ENCODE measurements around the gene CMSS1.
A peak's percentile ranks its signal among the peaks of the same experiment; 100 is the strongest.
"Not testable (repeated sequence)": the region's sequence is repeated elsewhere in the genome, so short reads cannot be mapped to it uniquely, and the experiment has no call there.

Gene CMSS1

GRCh38 chr3:100209169-100209568 is 391.5 kb downstream of the CMSS1 start:
- DNase-seq = no peak

GRCh38 chr3:100209948-100210771 is 392.5 kb downstream of the CMSS1 start:
- DNase-seq = peak; percentile 50

- DNase-seq = no peak
Measured at GRCh38 chr3:100210772-100211135, 393.1 kb downstream of the CMSS1 start.

GRCh38 chr3:100213891-100214573 is 396.4 kb downstream of the CMSS1 start:
- DNase-seq = no peak

- no peak for DNase-seq
Measured at GRCh38 chr3:100214574-100214964, 396.9 kb downstream of the CMSS1 start.

- DNase-seq = no peak
Measured at GRCh38 chr3:100216713-100217112, 399.1 kb downstream of the CMSS1 start.

- no peak for DNase-seq
Measured at GRCh38 chr3:100221159-100221558, 403.5 kb downstream of the CMSS1 start.

GRCh38 chr3:100225193-100225592 is 407.5 kb downstream of the CMSS1 start:
- DNase-seq = no peak

GRCh38 chr3:100225883-100226282 is 408.2 kb downstream of the CMSS1 start:
- no peak for DNase-seq

GRCh38 chr3:100226712-100227429 is 409.2 kb downstream of the CMSS1 start:
- no peak for DNase-seq

GRCh38 chr3:100227511-100227921 is 409.9 kb downstream of the CMSS1 start:
- no peak for DNase-seq

GRCh38 chr3:100228247-100228646 is 410.6 kb downstream of the CMSS1 start:
- no peak for DNase-seq

GRCh38 chr3:100229188-100229587 is 411.5 kb downstream of the CMSS1 start:
- DNase-seq = not testable (repeated sequence)

GRCh38 chr3:100230710-100231109 is 413.0 kb downstream of the CMSS1 start:
- DNase-seq = no peak

Data from activated CD4-positive, alpha-beta T cell treated with anti-CD3 and anti-CD28 coated beads, Interleukin-2, Interleukin-6, amounts not matched to agents 100 ng/mL and 50 ng/mL, durations not matched to agents 16 hours and 8 hours (primary cell).